GM18520 (cell line): Measurements from ENCODE around the gene ELOA2.
"Not testable (repeated sequence)": the region's sequence is repeated elsewhere in the genome, so short reads cannot be mapped to it uniquely, and the experiment has no call there.

Experiments used
- ATAC-seq: cut with Tn5 transposase; IDR thresholded peaks from one replicate; pipeline ENCODE4 v1.9.1; 2021; ENCODE audit not compliant: unreplicated experiment

Gene ELOA2

GRCh38 chr18:47023769-47024465, 11.5 kb downstream of the ELOA2 start:
- ATAC-seq = not testable (repeated sequence)

GRCh38 chr18:47022821-47023220, 12.6 kb downstream of the ELOA2 start:
- not testable (repeated sequence) for ATAC-seq

GRCh38 chr18:47020757-47021156, 14.7 kb downstream of the ELOA2 start:
- not testable (repeated sequence) for ATAC-seq

GRCh38 chr18:47019870-47020269, 15.6 kb downstream of the ELOA2 start:
- not testable (repeated sequence) for ATAC-seq
